Neural cell (in vitro differentiated cells): ENCODE results near the gene PIGK.

Experiments used
- CTCF ChIP-seq: fragments of 450-650 bp; IDR thresholded peaks from 2 replicates; pipeline ENCODE4 v1.5.1; 2014; ENCODE audit warnings: antibody characterized with exemption, mild to moderate bottlenecking, moderate library complexity; ENCODE audit not compliant: poor library complexity, severe bottlenecking
- EP300 ChIP-seq: fragments of 450-650 bp; conservative IDR thresholded peaks from 2 replicates; pipeline ENCODE4 v1.6.1; 2014; ENCODE audit warnings: antibody characterized with exemption, mild to moderate bottlenecking, moderate library complexity; ENCODE audit not compliant: poor library complexity, severe bottlenecking
- EZH2 ChIP-seq: fragments of 200-600, 300-800 bp; shearing (Covaris generic), sonication (generic); IDR thresholded peaks from 2 replicates; pipeline ENCODE4 v1.6.1; 2014; ENCODE audit warnings: antibody characterized with exemption, low read length, borderline replicate concordance, mild to moderate bottlenecking; ENCODE audit not compliant: insufficient read depth, poor library complexity, severe bottlenecking
- MXI1 ChIP-seq: fragments of 450-650 bp; conservative IDR thresholded peaks from 2 replicates; pipeline ENCODE4 v1.6.1; 2014; ENCODE audit warnings: antibody characterized with exemption, mild to moderate bottlenecking; ENCODE audit not compliant: poor library complexity, severe bottlenecking
- POLR2AphosphoS5 ChIP-seq: IDR thresholded peaks from 2 replicates; pipeline ENCODE4 v1.6.1; 2012
- RAD21 ChIP-seq: fragments of 450-650 bp; conservative IDR thresholded peaks from 2 replicates; pipeline ENCODE4 v1.6.1; 2014; ENCODE audit warnings: antibody characterized with exemption, mild to moderate bottlenecking, moderate library complexity
- REST ChIP-seq: IDR thresholded peaks from 2 replicates; pipeline ENCODE4 v1.6.1; 2012; ENCODE audit warnings: borderline replicate concordance
- TAF1 ChIP-seq: IDR thresholded peaks from 2 replicates; pipeline ENCODE4 v1.6.1; 2012; ENCODE audit warnings: low read depth

GRCh38 chr1:77096496-77097255 lies 122.6 kb downstream of the PIGK start:
- TF ChIP-seq POLR2AphosphoS5 = no peak
- no peak for TF ChIP-seq CTCF
- TF ChIP-seq EZH2 = no peak
- no peak for TF ChIP-seq RAD21
- no peak for TF ChIP-seq TAF1
- no peak for TF ChIP-seq EP300
- no peak for TF ChIP-seq REST
- TF ChIP-seq MXI1 = no peak
